ENCODE results near the gene OTOF.

OTOF gene

GRCh38 chr2:26513261-26513660 lies 35.3 kb upstream of the OTOF start:
- no peak overlapping the region for H3K4me3 ChIP-seq (ENCODE audit: low read depth, low read length)
- TF ChIP-seq, protein P1, sequence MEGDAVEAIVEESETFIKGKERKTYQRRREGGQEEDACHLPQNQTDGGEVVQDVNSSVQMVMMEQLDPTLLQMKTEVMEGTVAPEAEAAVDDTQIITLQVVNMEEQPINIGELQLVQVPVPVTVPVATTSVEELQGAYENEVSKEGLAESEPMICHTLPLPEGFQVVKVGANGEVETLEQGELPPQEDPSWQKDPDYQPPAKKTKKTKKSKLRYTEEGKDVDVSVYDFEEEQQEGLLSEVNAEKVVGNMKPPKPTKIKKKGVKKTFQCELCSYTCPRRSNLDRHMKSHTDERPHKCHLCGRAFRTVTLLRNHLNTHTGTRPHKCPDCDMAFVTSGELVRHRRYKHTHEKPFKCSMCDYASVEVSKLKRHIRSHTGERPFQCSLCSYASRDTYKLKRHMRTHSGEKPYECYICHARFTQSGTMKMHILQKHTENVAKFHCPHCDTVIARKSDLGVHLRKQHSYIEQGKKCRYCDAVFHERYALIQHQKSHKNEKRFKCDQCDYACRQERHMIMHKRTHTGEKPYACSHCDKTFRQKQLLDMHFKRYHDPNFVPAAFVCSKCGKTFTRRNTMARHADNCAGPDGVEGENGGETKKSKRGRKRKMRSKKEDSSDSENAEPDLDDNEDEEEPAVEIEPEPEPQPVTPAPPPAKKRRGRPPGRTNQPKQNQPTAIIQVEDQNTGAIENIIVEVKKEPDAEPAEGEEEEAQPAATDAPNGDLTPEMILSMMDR (IDR thresholded peaks at IDR 0.05; ENCODE audit: low read depth, low read length) = no peak

DNA sequence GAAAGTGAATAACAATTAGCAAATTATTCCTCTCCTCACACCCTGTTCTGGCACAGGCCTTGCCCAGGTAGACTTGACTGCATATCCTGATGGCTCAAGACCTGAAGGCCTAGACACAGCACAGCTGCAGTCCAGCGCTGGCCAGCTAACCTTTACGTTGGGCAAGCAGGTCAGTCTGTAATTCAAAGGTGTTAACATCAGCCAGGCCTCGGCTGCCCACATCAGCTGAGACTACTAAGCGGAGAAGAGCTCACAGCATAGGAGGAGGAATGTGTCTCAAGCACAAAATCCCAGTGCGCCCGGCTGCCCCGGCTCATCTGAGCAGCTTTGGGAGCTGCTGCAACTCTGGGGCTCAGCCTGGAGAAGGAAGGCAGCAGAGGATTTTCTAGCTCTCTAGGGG lies 33.5 kb upstream of the OTOF start:
- TF ChIP-seq, protein P1 (IDR thresholded peaks at IDR 0.05; ENCODE audit: low read depth, low read length) = no peak
- H3K4me3 ChIP-seq (ENCODE audit: low read depth, low read length) = no peak overlapping the region

DNA sequence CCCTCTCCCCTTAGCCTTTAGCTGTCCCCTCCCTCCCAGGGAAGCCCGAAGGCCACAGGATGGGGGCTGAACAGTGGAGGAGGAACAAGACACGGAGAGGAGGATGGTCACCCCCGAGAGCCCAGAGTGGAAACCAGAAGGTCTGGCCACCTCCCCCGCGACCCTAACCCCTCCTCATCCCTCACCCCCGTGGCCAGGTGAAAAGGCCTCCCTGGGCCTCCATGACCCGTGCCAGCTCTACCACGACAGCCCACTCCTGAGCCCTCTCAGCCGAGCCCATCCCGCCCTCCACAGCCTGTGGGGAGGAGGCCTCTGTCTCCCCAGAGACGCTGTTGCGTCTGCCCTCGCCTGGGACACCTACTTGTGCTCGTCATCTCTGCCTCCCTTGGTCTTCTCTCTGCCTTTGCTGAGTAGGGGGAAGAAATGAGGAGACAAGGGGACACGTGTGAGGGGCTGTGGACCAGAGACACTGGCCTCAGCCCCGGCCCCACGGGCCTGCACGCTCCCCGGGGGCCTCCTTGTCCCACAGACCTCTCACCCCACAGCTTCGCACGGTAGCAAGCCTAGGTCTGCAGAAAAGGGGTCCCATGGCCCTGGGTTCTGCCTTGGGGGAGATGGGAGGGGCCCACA lies 32.5 kb upstream of the OTOF start:
- TF ChIP-seq, protein P1 (IDR thresholded peaks at IDR 0.05; ENCODE audit: low read depth, low read length) = no peak
- H3K4me3 ChIP-seq (ENCODE audit: low read depth, low read length) = no peak overlapping the region

- TF ChIP-seq, protein P1 (IDR thresholded peaks at IDR 0.05; ENCODE audit: low read depth, low read length) = no peak
Measured at GRCh38 chr2:26509141-26509540, 31.2 kb upstream of the OTOF start.

GRCh38 chr2:26507932-26508331 lies 30.0 kb upstream of the OTOF start:
- TF ChIP-seq, protein P1 (IDR thresholded peaks at IDR 0.05; ENCODE audit: low read depth, low read length) = no peak
- H3K4me3 ChIP-seq (ENCODE audit: low read depth, low read length) = no peak overlapping the region

More at GRCh38 chr2:26509141-26509540, 31.2 kb upstream of the OTOF start:
- H3K4me3 ChIP-seq (ENCODE audit: low read depth, low read length) = no peak overlapping the region

DNA sequence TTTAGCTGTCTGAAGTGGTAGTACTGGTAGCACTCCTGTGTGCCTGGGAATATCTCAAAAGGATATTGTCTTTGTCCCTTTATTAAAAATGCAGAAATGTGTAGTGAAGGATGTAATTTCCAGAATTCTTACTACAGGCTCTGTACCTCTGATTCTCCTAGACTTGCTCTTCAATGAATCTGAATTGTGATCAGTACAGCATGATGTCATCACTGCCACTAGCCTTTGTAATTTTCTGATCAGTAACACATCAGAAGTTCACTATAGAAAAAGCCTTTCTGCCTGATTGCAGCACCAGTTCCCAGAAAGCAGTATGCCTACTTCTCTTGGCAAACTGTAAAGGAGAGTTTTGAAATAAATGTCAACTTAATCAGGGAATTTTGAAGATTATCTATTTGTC lies 29.2 kb upstream of the OTOF start:
- TF ChIP-seq, protein P1 (IDR thresholded peaks at IDR 0.05; ENCODE audit: low read depth, low read length) = no peak
- H3K4me3 ChIP-seq (ENCODE audit: low read depth, low read length) = no peak overlapping the region

GRCh38 chr2:26506279-26506678 lies 28.4 kb upstream of the OTOF start:
- TF ChIP-seq, protein P1 (IDR thresholded peaks at IDR 0.05; ENCODE audit: low read depth, low read length) = no peak
- H3K4me3 ChIP-seq (ENCODE audit: low read depth, low read length) = no peak overlapping the region
